Fibroblast of mammary gland (primary cell): Measurements from ENCODE around the gene VSIR.

ENCODE experiments used
- DNase-seq: peaks from one replicate; pipeline ENCODE4 v3.0.0-alpha.2; 2010; ENCODE audit warnings: low read depth
- H3K4me3 ChIP-seq: 2 replicates; pipeline ENCODE4 v1.5.1; 2011; ENCODE audit warnings: low read depth, mild to moderate bottlenecking, low read length, moderate library complexity; ENCODE audit not compliant: control insufficient read depth
- TF ChIP-seq, protein P1 (sequence below): conservative IDR thresholded peaks from 2 replicates; pipeline ENCODE4 v1.5.1; 2011; ENCODE audit warnings: low read depth, low read length, inconsistent platforms; ENCODE audit not compliant: control insufficient read depth, insufficient read depth

The VSIR gene

DNA sequence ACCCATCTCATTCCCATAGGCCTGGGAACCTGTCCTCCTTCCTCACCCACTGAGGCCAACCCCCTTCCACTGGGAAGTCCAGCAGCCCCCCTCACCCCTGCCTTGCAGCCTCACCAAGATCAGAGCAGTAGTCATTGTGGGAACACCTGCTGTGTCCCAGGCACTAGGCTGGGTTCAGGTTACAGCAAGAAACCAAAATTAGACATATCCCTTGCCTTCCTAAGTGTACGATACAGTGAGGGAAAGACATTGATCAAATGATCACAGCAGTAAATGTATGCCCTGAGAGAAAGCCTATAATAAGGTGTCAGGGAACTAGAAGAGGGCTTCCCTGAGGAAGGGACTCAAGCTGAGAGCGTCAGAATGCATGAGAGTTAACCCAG lies 36.8 kb downstream of the VSIR start:
- no peak for DNase-seq
- H3K4me3 ChIP-seq = no peak overlapping the region
- TF ChIP-seq, protein P1, sequence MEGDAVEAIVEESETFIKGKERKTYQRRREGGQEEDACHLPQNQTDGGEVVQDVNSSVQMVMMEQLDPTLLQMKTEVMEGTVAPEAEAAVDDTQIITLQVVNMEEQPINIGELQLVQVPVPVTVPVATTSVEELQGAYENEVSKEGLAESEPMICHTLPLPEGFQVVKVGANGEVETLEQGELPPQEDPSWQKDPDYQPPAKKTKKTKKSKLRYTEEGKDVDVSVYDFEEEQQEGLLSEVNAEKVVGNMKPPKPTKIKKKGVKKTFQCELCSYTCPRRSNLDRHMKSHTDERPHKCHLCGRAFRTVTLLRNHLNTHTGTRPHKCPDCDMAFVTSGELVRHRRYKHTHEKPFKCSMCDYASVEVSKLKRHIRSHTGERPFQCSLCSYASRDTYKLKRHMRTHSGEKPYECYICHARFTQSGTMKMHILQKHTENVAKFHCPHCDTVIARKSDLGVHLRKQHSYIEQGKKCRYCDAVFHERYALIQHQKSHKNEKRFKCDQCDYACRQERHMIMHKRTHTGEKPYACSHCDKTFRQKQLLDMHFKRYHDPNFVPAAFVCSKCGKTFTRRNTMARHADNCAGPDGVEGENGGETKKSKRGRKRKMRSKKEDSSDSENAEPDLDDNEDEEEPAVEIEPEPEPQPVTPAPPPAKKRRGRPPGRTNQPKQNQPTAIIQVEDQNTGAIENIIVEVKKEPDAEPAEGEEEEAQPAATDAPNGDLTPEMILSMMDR = no peak

DNA sequence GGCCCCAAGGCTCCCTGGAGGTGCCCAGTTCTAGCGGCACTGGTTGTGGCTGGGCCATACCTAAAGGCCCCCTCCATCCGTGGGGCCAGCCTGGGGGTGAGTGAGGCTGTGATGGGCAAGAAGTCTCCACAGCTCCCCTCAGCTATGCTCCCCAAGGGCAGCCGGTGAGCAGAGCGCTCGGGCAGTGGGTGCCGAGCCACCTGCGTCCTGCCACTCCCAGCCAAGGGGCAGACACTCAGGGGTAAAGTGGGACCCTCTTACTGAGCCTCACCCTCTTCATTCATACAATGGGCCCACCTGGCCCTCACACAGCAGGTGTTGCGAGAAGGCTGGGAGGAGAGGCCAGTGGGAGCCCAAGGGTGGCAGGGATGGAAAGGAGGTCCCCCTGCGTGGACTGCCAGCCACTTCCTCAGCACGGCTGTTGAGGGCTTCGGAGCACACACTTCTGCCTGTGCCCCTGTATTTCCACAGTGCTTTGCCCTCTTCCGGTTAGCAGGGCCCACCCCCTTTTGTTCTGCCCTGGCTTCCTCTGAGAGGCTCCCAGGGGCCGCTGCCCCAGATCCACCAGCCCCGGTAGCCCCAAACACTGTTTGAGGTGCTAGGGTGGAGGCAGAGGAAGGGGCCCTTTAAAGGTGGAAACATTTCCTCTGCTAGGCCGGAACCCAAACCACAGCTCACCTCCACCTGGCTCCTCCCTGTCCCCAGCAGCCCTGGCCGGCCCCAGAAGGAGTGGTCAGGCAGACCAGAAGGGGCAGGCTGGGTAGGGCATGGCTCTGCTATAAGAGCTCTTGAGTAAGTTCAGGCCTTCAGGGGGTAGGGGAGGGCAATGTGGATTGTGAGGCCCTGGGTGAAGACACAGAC lies 37.4 kb downstream of the VSIR start:
- DNase-seq = no peak
- H3K4me3 ChIP-seq = no peak overlapping the region

DNA sequence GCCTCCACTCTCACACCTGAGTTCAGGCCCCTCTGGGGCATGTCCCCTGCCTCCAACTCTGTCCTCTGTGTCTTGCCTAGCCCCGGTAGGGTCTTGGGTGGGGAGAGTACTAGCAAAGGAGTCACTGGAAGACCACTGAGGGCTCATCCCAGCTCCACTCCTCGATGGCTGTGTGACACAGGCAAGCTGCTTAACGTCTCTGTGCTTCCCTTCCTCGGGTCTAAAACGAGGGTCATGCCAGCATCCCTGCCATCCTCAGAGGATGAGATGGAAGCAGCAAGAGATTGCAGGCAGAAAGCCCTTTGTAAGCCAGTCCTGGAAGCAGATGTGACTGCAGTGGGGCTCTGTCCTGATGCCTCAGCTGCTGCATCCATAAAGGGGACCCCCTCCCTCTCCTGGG lies 38.5 kb downstream of the VSIR start:
- no peak for DNase-seq
- H3K4me3 ChIP-seq = no peak overlapping the region
- TF ChIP-seq, protein P1 = no peak

More for the DNA sequence above, 37.4 kb downstream of the VSIR start:
- TF ChIP-seq, protein P1 = no peak

DNA sequence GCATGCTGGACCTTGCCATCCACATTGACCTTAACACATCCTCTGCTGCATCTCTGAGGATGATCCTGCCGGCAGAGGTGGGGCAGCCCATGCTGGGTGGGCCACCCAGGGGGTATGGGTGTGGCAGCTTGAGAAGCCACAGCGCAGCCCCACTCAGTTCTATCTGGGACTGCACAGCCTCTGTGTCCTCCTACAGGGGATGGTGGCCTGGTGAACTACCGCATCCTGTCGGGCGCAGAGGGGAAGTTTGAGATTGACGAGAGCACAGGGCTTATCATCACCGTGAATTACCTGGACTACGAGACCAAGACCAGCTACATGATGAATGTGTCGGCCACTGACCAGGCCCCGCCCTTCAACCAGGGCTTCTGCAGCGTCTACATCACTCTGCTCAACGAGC lies 41.5 kb downstream of the VSIR start:
- H3K4me3 ChIP-seq = no peak overlapping the region
- TF ChIP-seq, protein P1 = no peak
- DNase-seq = no peak

DNA sequence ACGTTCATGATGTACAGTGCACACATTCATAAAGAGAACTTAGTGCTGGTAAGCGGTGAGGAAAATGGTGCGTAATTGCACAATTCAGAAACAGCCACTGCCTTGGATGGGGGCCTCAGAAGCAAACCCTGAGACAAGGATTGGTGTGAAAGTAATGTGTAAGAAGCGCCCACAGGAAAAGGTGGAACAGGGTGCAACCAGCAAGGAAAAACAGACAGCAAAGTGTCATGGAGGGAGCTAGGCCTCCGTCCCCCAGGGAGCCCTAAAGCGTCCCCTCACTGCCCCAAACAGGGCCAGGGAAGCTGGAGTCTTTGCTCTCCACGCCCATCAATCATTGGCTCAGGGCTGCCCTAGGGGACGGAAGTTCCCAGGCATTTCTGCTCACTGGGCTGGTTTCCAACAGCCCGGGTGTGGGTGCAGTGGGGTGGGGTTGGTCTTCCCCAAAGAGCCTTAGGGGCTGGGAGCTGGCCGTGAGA lies 44.1 kb downstream of the VSIR start:
- no peak for DNase-seq
- TF ChIP-seq, protein P1 = no peak
- no peak overlapping the region for H3K4me3 ChIP-seq

DNA sequence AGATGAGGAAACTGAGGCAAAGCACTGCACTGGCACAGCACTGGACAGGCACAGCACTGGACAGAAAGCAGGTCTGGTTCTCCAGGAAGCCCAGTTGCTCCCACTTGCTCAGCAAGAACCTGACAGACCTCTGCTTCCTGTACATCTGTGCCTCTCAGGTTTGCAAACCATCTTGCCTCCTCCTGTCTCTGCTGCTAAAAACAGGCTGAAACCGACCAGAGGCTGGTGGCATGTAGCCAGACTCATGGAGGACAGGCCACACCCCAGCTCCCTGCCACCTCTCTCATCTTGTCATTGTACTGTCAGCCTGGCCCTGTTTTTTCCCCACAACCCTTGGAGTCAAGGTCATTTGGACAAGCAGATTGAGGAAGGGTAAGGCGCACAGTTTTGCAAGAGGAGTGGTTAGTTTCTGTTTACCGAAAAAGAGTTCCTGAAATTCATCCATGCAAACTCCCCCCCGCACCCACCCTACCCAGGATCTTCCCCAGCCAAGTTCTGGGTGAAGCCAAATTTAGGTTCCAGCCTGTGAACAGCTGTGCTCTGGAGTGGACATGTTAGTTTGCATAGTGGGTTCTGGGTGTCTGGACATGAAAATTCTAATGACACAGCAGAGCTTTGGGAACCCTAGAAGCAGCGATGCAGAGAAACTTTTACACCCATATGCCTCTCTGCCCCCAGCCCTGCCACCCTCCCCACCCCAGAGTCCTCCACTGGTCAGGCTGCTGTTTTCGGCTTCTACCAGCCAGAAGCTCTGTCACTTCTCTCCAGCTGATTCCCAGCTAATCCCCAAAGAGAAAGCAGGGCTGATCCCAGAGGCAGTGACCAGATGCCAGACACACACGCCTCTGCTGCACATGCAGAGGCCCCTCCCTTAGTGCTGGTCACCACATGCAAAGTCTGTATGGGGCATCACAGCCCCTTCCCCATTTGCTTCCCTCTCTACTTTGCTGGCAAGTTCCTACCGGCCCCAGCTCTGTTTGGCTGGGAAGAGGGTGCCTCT lies 45.3 kb downstream of the VSIR start:
- H3K4me3 ChIP-seq = no peak overlapping the region
- DNase-seq = peak; percentile 7
- TF ChIP-seq, protein P1 = no peak
